Measurements from ENCODE around the gene TDRD10.

GRCh38 chr1:154497026-154497806 is 4.8 kb upstream of the TDRD10 start:
- TF ChIP-seq CTCF (conservative IDR thresholded peaks at IDR 0.05; ENCODE audit: low read depth, low read length): no peak
- TF ChIP-seq EZH2phosphoT487 (IDR thresholded peaks at IDR 0.05; ENCODE audit: borderline replicate concordance, low read length): no peak
